ENCODE data around the gene FRS3.

Gene FRS3

DNA sequence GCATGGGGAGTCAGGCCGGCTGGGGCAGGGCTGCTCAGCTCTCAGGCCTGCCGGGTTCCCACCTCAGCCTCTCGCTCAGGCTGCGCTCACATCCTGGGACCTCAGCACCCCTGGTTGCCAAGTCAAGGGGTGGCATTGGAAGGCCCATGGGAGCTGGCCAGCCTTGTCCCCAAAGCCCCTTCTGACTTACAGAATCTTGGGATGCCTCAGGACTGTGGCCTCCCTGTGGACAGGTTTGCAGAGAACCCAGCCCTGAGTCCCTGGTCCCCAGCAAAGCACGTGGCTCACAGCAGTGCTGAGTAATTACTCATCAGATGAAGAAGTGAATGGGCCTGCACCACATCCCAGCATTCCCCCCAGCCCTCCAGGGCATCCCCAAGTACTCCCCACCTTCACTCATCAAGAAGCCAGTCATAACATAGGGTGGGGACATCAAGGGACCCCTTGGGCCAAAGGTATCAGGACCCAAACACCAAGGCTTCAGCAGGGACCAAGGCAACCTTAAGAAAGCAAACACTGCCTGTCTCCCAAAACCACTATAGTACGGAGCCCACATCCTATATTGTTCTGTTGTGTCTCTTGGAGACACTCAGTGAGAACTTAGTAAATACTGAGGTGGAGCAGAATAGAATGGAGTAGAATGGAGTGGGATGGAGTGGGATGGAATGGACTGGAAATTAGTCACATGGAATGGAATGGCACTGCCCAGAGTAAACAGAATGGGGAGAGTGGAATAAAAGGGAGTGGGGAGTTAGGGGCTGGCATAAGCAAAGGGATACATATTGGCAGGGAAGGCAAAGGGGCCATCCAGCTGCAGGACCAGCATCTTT lies 36.1 kb downstream of the FRS3 start:
- no peaks in the 10 kb centered on the region for H3K4me1 Mint-ChIP-seq
- no peaks in the 10 kb centered on the region for H3K36me3 Mint-ChIP-seq
- H3K27ac Mint-ChIP-seq, result no peak overlapping the region
- H3K27me3 Mint-ChIP-seq, result no peaks in the 10 kb centered on the region
- H3K4me3 Mint-ChIP-seq, result no peak overlapping the region
- H3K9me3 Mint-ChIP-seq, result no peaks in the 10 kb centered on the region

DNA sequence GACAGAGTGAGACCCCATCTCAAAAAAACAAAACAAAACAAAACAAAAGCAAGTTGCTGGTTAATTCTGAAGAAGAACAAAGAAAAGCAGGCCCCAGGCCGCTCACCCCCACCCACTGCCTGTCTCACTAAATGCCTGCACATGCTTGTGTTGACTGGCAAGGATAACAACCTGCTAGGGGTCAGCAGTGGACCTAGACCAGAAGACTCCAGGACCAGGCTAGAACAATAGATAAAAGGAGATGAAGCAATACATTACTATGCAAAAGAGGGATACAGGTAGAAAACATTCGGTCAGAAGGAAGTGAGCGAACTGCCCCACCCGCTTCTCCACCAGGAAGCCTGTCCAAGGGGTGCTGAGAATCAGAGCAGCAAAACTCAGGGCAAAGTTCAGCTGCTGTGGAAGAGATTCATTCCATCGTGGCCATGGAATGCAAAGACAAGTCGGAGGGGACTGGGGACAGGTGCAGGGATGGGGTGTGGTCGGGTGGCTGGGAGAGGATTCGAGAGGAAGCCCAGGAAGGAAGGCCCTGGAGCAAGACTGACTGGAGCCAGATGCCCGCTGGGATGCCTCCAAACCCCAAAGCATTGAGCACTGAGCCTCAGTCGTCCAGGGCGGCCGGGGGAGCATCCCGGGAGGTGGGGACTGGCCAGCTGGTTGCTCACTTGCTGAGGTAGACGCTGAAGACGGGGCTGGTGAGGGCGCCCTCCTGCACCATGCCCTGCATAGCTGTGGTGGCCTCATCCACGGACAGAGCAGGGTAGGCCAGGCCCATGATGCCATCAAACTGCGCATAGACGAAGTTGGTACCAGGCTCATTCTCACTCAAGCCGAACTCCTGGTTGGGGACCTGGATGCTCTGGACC lies 37.8 kb downstream of the FRS3 start:
- no peak overlapping the region for H3K27ac Mint-ChIP-seq
- no peaks in the 10 kb centered on the region for H3K9me3 Mint-ChIP-seq
- H3K4me1 Mint-ChIP-seq, result no peaks in the 10 kb centered on the region
- no peaks in the 10 kb centered on the region for H3K36me3 Mint-ChIP-seq
- no peaks in the 10 kb centered on the region for H3K27me3 Mint-ChIP-seq
- no peak overlapping the region for H3K4me3 Mint-ChIP-seq

DNA sequence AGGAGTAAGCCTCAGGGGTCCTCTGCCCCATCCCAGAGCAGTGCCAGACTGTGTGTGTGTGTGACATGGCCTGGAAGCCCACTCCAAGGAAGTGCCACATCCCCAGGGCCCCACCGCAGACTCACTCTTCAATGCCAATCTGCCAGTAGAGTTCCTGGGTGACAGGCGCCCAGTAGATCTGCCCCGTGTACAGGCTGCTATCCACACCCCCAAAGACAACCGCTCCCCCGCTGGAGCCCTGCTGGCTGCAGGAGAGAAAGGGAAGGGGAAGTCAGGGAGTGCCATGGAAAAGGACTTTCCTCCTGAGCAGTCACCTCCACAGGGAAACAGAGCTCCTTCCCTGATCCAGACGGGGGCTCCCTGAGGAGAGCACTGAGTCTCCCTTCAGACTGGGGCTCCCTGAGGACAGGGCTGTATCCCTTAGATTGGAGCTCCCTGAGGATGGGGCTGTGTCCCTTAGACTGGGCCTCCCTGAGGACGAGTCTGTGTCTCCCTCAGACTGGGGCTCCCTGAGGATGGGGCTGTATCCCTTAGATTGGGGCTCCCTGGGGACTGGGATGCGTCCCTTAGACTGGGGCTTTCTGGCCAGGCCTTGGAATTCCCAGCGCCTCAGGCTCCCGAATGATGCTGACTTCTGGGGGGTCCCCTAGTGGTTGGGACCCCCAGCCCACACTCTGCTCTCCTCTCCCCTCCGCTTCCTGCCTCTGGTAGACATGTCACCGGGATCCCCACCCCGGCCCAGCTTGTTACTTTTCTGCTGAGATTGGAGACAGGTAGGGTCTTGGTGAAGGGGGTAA lies 39.1 kb downstream of the FRS3 start:
- H3K27ac Mint-ChIP-seq, result no peak overlapping the region
- no peak overlapping the region for H3K4me3 Mint-ChIP-seq
- H3K4me1 Mint-ChIP-seq, result peaks cover 3% of the 10 kb centered on the region
- H3K27me3 Mint-ChIP-seq, result no peaks in the 10 kb centered on the region
- H3K9me3 Mint-ChIP-seq, result no peaks in the 10 kb centered on the region
- H3K36me3 Mint-ChIP-seq, result no peaks in the 10 kb centered on the region

DNA sequence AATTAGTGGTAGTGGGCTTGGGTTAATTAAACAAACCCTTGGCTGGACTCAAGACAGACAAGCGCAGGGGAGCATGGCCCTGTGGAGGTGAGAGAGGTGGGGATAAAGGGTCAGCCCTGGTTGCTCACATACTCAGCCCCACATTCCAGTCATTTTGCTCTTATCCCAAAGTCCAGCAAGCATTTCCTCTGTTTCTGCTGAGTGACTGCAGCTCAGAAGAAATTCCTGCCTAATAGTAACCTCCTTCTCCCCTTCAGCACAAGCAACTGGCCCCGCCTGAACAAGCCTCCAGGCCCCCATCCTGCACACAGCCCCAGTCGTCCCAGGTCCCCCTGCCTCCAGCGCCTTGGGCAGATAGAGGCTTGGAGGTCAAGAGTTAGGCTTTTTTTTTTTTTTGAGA lies 40.7 kb downstream of the FRS3 start:
- Mint-ChIP-seq H3K4me1 (peaks cover 4% of the 10 kb centered on the region), H3K27me3 (no peaks in the 10 kb centered on the region), H3K4me3 (no peak overlapping the region), H3K9me3 (no peaks in the 10 kb centered on the region), H3K27ac (no peak overlapping the region), H3K36me3 (no peaks in the 10 kb centered on the region)

DNA sequence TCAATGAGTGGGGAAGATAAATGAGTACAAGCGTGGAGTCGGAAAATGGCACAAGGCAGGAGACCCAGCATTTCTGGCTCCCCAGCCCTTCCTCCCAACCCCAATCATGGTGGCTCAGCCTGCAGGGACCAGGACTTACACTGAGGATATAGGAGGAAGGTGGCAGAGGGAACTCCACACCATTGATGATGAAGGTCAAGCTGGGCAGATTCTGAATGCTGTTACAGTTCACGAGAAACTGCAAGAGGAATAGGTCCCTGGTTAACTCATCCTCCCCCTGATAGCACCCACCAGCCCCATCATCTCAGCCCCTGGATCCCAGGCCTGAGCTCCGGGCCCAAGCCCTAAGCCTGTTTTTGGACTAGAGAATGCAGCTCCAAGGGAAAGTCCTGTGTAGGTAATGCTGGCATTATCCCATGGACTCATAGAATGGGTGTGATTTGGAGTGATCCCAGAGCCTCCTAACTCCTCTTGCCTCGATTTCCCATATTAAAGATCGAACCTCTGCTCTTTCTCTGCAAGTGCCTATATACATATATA lies 42.0 kb downstream of the FRS3 start:
- Mint-ChIP-seq H3K4me1 (peaks cover 11% of the 10 kb centered on the region), H3K36me3 (no peaks in the 10 kb centered on the region), H3K27me3 (no peaks in the 10 kb centered on the region), H3K4me3 (no peak overlapping the region), H3K27ac (no peak overlapping the region), H3K9me3 (no peaks in the 10 kb centered on the region)

DNA sequence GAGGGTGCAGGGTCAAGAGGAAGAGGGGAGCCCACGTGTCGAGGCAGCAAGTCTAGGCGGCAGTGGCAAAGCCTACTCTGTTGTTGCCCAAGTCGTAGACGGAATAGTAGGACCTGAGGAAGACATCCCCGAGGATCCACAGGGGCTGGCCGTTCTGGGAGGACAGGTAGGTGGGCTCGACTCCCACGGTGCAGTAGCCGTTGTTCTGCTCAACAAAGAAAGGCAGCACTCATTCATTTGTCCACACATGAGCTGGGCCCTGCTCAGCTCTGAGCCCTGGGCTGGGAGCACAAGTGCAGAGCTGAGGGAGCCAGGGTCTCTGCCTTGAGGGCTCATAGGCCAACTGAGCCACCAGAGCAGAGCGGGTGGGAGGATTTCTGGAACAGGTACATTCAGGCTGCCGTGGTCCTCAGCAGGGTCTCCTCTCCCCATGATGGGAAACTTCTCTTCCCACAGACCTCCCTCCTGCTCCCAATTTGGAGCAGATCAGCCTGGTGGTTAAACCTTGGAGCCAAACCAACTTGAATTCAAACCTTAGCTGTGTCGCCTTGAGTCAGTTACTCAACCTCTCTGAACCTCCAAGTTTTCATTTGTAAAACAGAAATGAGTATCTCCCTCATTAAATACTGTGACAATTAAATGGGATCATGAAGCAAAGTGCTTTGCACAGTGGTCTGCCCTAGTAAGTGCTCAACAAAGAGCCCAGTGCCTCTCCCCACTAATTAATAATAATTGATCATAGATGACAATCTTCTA lies 42.7 kb downstream of the FRS3 start:
- Mint-ChIP-seq H3K4me3 (no peak overlapping the region), H3K27me3 (no peaks in the 10 kb centered on the region), H3K4me1 (peaks cover 16% of the 10 kb centered on the region), H3K9me3 (no peaks in the 10 kb centered on the region), H3K36me3 (no peaks in the 10 kb centered on the region), H3K27ac (no peak overlapping the region)

DNA sequence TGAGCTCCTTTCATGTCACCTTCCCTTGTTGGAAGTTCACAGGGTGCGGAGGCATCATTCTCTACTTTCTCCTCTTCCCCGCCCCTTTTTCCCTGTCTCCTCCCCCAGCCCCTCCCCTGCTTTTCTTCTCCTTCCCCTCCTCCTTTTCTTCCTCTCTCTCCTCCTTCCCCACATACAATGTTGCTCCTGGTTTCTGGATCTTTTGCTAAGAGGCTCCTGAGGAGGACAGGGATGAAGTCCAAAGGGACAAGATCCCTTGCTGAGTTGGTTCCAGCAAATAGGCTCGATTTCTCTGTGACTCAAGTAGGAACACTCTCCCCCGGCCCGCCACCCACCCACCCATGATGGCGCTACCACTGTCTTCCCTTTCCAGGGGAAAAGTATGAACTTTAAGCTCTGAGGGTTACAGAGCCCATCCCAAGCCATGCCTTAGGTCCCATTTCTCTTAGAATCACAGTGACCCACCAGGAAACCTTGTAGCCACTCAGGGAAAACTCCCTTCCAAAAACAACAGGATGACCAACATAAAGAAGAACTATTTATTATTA lies 43.4 kb downstream of the FRS3 start:
- no peaks in the 10 kb centered on the region for H3K36me3 Mint-ChIP-seq
- H3K27me3 Mint-ChIP-seq, result no peaks in the 10 kb centered on the region
- peaks cover 20% of the 10 kb centered on the region for H3K4me1 Mint-ChIP-seq
- H3K27ac Mint-ChIP-seq, result no peak overlapping the region
- no peak overlapping the region for H3K4me3 Mint-ChIP-seq
- no peaks in the 10 kb centered on the region for H3K9me3 Mint-ChIP-seq

DNA sequence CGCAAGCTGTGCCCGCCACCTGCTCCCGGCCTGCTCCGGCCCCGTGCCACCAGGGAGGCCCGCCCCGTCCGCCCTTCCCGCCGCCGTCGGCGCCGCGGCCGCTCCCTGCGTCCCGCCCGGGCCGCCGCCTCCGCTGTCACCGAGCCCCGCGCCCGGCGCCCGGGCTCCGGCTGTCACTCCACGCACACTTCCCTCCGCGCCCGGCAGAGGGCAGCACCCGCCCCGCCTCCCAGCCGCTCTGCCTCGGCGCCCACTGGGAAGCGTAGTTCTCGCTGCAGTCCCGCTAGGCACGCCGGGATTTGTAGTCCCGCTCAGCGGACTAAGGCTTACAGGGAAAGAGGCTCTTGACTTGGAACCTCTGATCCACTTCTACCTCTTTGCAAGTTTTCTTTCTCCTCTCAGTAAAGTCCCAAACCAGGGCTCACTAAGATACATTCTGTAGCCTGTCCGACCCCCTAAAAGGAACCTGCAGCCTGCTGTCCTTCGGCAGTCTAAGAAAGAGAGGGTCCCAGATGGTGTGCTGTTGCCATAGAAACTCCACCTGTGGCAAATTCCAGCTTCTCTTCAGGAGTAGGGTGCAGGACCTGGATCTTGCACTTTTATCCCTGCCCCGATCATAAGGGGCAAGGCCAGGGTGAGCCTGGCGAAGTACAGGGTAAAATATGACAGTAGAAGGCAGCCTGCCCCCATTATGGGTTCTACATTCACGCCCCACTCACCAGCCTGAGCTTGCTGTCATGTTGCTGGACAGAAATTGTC lies 44.1 kb downstream of the FRS3 start, which contains the start of gene TFEB:
Gene TFEB (minus strand): TSS at position 182 of the 759 bp plus-strand sequence. CDS start 44,395 bp downstream, outside the sequence.
- H3K4me3 Mint-ChIP-seq, result peak within 1 kb of the TSS; percentile 83

DNA sequence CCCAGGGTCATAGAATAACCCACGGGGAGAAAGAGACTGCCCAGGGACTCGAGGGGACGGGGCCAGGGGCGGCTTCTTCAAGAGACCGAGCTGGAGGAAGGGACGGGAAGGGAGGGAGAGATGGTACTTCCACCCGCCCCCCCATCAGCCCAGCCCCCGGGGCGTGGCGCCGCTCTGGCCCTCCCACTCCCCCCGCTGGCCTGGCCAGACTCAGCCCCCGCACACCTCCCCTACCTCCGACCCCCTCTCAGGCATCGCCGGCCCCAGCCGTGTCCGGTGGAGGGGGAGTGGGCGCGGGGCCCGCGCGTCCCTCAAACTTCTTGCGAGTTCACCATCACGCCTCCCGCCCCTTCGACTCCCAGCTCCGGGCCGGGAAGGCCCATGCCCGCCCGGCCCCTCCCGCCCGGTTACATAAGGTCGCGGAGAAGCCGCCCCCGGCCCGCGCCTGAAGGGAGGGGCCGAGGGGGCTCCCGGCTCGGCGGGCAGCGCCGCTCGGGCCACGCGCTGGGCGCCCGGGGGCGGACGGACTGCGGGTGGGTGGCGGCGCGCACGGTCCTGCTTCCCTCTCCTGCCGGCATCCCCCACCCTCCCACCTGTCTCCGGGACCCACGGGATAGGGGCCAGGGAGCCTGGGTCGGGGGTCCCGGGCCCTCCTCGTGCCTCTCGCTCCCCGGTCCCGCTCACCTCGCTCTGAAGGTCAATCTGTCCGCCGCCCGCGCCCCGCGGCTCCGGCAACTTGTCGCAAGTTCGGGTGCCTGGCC lies 44.9 kb downstream of the FRS3 start:
- no peaks in the 10 kb centered on the region for H3K9me3 Mint-ChIP-seq
- peak overlapping the region; percentile 83 for H3K4me3 Mint-ChIP-seq
- no peak overlapping the region for H3K27ac Mint-ChIP-seq
- H3K36me3 Mint-ChIP-seq, result no peaks in the 10 kb centered on the region
- H3K27me3 Mint-ChIP-seq, result no peaks in the 10 kb centered on the region
- H3K4me1 Mint-ChIP-seq, result peaks cover 34% of the 10 kb centered on the region

More for the DNA sequence above, 44.1 kb downstream of the FRS3 start, which contains the start of gene TFEB:
- peaks cover 26% of the 10 kb centered on the region for H3K4me1 Mint-ChIP-seq
- H3K27ac Mint-ChIP-seq, result no peak within 1 kb of the TSS
- no peaks in the 10 kb centered on the region for H3K27me3 Mint-ChIP-seq
- no peaks in the 10 kb centered on the region for H3K9me3 Mint-ChIP-seq
- H3K36me3 Mint-ChIP-seq, result no peaks in the 10 kb centered on the region

DNA sequence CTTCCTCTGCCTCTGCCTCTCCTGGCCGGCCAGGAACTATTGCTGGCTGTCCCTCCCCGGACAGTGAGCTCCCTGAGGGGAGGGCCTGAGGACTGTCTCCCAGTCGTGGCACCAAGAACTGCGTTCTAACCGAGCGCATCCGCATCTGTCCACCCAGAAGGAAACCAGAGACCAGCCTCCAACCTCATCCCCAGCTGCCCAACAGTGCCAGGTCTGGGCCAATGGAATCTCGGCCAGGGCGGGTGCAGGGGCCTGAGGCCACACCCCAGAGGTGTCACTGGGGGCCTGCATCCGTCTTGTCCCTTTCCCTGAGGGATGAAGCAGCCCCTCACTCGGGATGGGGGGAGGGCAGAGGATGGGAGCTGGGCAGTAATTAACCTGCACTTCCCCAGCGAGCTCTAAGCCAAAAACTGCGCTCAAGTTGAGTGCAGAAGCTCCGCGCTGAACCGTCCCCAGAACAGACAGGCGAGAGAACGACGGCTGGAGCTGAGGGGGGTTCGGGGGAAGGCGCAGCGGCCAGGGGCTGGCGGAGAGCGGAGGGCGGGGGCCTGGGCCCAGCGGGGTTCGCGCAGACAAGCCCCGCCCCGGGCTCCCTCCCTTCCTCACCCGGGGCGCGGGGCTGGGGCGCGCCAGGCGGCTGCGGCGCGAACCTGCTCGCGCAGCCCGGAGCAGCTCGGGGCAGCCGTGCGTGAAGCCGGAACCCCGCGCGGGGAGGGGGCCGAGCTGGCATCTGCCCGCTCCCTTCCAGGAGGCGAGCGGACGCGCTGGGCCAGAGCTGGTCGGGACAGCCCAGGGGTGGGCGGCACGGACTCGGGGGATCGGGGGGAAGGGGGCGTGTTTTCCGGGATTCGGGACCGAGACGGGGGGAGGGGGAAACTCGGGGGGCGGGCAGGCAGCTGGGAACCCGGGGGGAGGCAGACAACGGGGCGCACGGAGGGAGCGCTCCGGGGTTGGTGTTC lies 45.7 kb downstream of the FRS3 start:
- Mint-ChIP-seq H3K27ac (peak overlapping the region; percentile 65), H3K4me3 (peak overlapping the region; percentile 83), H3K36me3 (no peaks in the 10 kb centered on the region), H3K27me3 (no peaks in the 10 kb centered on the region), H3K9me3 (no peaks in the 10 kb centered on the region), H3K4me1 (peaks cover 36% of the 10 kb centered on the region)

DNA sequence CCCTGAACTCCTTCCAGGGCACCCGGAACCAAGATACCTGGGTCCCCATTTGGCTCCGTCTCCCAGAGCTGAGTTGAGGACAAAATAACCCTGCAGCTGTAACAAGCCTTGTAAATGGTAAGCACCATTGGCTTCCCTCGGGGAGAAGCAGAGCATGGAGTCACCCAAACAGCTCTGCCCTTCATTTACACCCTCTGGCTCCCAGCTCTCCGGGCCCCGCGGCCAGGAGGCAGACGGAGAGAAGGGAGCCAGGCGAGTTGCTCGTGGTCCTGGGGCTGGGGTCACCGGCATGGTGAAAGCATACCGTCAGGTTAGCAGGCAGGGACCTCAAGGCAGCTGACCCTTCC lies 46.4 kb downstream of the FRS3 start:
- H3K4me3 Mint-ChIP-seq, result peak overlapping the region; percentile 19
- H3K36me3 Mint-ChIP-seq, result no peaks in the 10 kb centered on the region
- H3K27me3 Mint-ChIP-seq, result no peaks in the 10 kb centered on the region
- peaks cover 38% of the 10 kb centered on the region for H3K4me1 Mint-ChIP-seq
- H3K27ac Mint-ChIP-seq, result no peak overlapping the region
- no peaks in the 10 kb centered on the region for H3K9me3 Mint-ChIP-seq

DNA sequence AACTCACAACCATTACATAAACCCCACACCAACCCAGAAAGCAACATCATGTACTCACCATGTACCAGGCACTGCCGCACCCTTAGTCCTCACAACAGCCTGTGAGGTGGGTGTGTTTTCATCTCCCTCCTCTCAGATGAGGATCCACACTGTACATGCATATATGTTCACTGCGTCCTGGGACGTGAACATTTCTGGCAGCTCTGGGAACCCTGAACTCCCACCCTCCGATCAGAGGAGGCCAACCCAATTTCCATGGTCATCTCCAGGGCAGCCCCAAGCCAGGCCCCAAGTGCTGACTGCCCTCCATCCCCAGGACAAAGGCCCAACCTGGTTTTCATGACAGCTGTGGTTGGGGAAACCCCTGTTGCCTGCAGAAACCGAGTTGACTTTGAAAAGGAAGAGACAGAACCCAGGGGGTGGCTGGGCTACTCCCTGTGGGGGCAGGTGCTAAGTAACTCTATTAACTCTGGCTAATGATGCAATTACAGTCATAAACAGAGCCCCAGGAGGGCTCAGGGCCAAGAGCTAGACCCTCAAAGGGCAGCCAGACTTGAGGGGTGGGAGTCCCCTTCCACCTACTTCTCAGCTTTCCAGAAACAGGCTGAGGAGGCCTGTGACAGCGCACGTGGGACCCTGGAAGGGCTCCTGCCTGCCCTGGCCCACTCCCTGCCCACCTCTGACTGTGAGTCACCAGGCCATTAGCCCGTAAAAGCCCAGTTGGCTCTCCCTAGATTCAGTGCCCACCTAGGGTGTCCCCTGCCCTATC lies 46.9 kb downstream of the FRS3 start:
- Mint-ChIP-seq H3K36me3 (no peaks in the 10 kb centered on the region), H3K27me3 (no peaks in the 10 kb centered on the region), H3K4me1 (peaks cover 38% of the 10 kb centered on the region), H3K27ac (peak overlapping the region; percentile 30), H3K4me3 (peak overlapping the region; percentile 19), H3K9me3 (no peaks in the 10 kb centered on the region)
